GM23338 (cell line): ENCODE results near the gene DCAF5. TPM values are rescaled to one million over a fixed set of nuclear protein-coding genes. Genes with fewer than 3 reads are reported as not detected.

Experiments used
- ATAC-seq: fragments of 200-7000 bp; cut with Tn5 transposase; 3 replicates; pipeline ENCODE4 v1.9.1; 2020
- DNase-seq: peaks from one replicate; pipeline ENCODE4 v3.0.0-alpha.2; 2015; ENCODE audit warnings: low spot score
- H2AFZ ChIP-seq: fragments of 200-600 bp; sonication (generic); 2 replicates; pipeline ENCODE4 v1.8.0; 2016; ENCODE audit warnings: antibody characterized with exemption, mild to moderate bottlenecking, moderate library complexity
- H3F3A ChIP-seq: fragments of 200-600 bp; sonication (generic); replicated peaks from 2 replicates; pipeline ENCODE4 v1.8.0; 2017; ENCODE audit warnings: antibody characterized with exemption, mixed run types, low read depth
- H3K27ac ChIP-seq: fragments of 200-600 bp; sonication (generic); 2 replicates; pipeline ENCODE4 v1.6.1; 2016; ENCODE audit warnings: low read depth
- H3K27me3 ChIP-seq: fragments of 200-600 bp; sonication (generic); 2 replicates; pipeline ENCODE4 v1.8.0; 2016; ENCODE audit warnings: mild to moderate bottlenecking, mixed run types, moderate library complexity; ENCODE audit not compliant: insufficient read depth
- H3K36me3 ChIP-seq: fragments of 200-600 bp; sonication (generic); 2 replicates; pipeline ENCODE4 v1.8.0; 2016; ENCODE audit warnings: mild to moderate bottlenecking; ENCODE audit not compliant: insufficient read depth
- H3K4me1 ChIP-seq: fragments of 200-600 bp; sonication (generic); 2 replicates; pipeline ENCODE4 v1.8.0; 2016; ENCODE audit warnings: mild to moderate bottlenecking, moderate library complexity; ENCODE audit not compliant: insufficient read depth
- H3K4me2 ChIP-seq: fragments of 200-600 bp; sonication (generic); 2 replicates; pipeline ENCODE4 v1.7.1; 2017; ENCODE audit warnings: mixed run types
- H3K4me3 ChIP-seq: fragments of 200-600 bp; sonication (generic); 2 replicates; pipeline ENCODE4 v1.6.1; 2016; ENCODE audit warnings: mixed run types
- H3K79me2 ChIP-seq: fragments of 200-600 bp; sonication (generic); replicated peaks from 2 replicates; pipeline ENCODE4 v1.8.0; 2017; ENCODE audit warnings: mild to moderate bottlenecking; ENCODE audit not compliant: insufficient read depth
- H3K9me2 ChIP-seq: fragments of 200-600 bp; sonication (generic); 2 replicates; pipeline ENCODE4 v1.8.0; 2017; ENCODE audit not compliant: insufficient read depth
- H4K20me1 ChIP-seq: fragments of 200-600 bp; sonication (generic); replicated peaks from 2 replicates; pipeline ENCODE4 v1.8.0; 2017; ENCODE audit warnings: mild to moderate bottlenecking; ENCODE audit not compliant: insufficient read depth
- H3K27ac Mint-ChIP-seq: 2 replicates; pipeline ENCODE4 v1.8.0; 2020; ENCODE audit warnings: inconsistent platforms, mild to moderate bottlenecking, moderate library complexity, mixed read lengths
- H3K27me3 Mint-ChIP-seq: 3 replicates; pipeline ENCODE4 v1.8.0; 2022; ENCODE audit warnings: low read depth, mild to moderate bottlenecking, moderate library complexity, mixed read lengths, inconsistent platforms; ENCODE audit not compliant: insufficient read depth, poor library complexity
- H3K36me3 Mint-ChIP-seq: 3 replicates; pipeline ENCODE4 v1.8.0; 2021; ENCODE audit warnings: low read depth, mild to moderate bottlenecking, inconsistent platforms, moderate library complexity, mixed read lengths
- H3K4me1 Mint-ChIP-seq: 3 replicates; pipeline ENCODE4 v1.8.0; 2020; ENCODE audit warnings: mild to moderate bottlenecking, inconsistent platforms, mixed read lengths
- H3K4me3 Mint-ChIP-seq: 3 replicates; pipeline ENCODE4 v1.8.0; 2021; ENCODE audit warnings: moderate library complexity, mild to moderate bottlenecking, inconsistent platforms, mixed read lengths
- H3K9me3 Mint-ChIP-seq: 3 replicates; pipeline ENCODE4 v1.8.0; 2020; ENCODE audit warnings: moderate library complexity, mild to moderate bottlenecking, inconsistent platforms, mixed read lengths
- EZH2 ChIP-seq: fragments of 200-600 bp; sonication (generic); IDR thresholded peaks from one replicate; pipeline ENCODE4 v1.8.0; 2017; ENCODE audit warnings: antibody characterized with exemption, mild to moderate bottlenecking, low read depth; ENCODE audit not compliant: unreplicated experiment
- EZH2phosphoT487 ChIP-seq: fragments of 200-600 bp; sonication (generic); IDR thresholded peaks from one replicate; pipeline ENCODE4 v1.8.1; 2018; ENCODE audit warnings: antibody characterized with exemption; ENCODE audit not compliant: unreplicated experiment
- NANOG ChIP-seq: IDR thresholded peaks from 2 replicates; pipeline ENCODE4 v1.6.1; 2016; ENCODE audit warnings: antibody characterized with exemption, borderline replicate concordance
- POLR2AphosphoS5 ChIP-seq: IDR thresholded peaks from 2 replicates; pipeline ENCODE4 v1.6.1; 2016; ENCODE audit warnings: antibody characterized with exemption, low read depth
- STAT1 ChIP-seq: IDR thresholded peaks from one replicate; pipeline ENCODE4 v1.6.1; 2016; ENCODE audit warnings: antibody characterized with exemption; ENCODE audit not compliant: unreplicated experiment
- ZNF114 ChIP-seq: fragments of 250-450 bp; sonication (Bioruptor Pico); IDR thresholded peaks from 2 replicates; pipeline ENCODE4 v1.5.0; 2020; ENCODE audit warnings: mild to moderate bottlenecking, moderate library complexity
- ZNF331 ChIP-seq: fragments of 250-450 bp; sonication (Bioruptor Pico); IDR thresholded peaks from 2 replicates; pipeline ENCODE4 v1.5.0; 2020; ENCODE audit warnings: low read depth, mild to moderate bottlenecking, moderate library complexity
- polyA plus RNA-seq: library from polyadenylated mRNA; unstranded; fragments of >200 nt; fragmentation: Nextera tagmentation; extraction: Ambion mirVana; gene quantifications from 2 replicates; pipeline ENCODE4 v1.2.1, GENCODE V29; 2016
- total RNA-seq: library from RNA; depleted of rRNA; stranded (reverse); fragments of >200 nt; shearing (Covaris generic); gene quantifications from 2 replicates; pipeline ENCODE4 v1.2.3, GENCODE V29; 2014
- TF ChIP-seq, protein P1 (sequence below), 2 experiments: fragments of 200-600 bp in 1 of 2; sonication (generic) in 1 of 2; conservative IDR thresholded peaks; 2 replicates each; pipeline versions ENCODE4 v1.5.1 to v1.6.1; 2016 to 2017; ENCODE audit warnings: antibody characterized with exemption in 2 of 2, low read depth in 2 of 2, mild to moderate bottlenecking in 2 of 2, moderate library complexity in 1 of 2
- TF ChIP-seq, protein P2 (sequence below): IDR thresholded peaks from 2 replicates; pipeline ENCODE4 v1.6.1; 2016; ENCODE audit warnings: antibody characterized with exemption

Gene DCAF5
- total and polyA plus RNA-seq, 2 experiments from 2014 or later: 14.0 to 15.2 TPM

DNA sequence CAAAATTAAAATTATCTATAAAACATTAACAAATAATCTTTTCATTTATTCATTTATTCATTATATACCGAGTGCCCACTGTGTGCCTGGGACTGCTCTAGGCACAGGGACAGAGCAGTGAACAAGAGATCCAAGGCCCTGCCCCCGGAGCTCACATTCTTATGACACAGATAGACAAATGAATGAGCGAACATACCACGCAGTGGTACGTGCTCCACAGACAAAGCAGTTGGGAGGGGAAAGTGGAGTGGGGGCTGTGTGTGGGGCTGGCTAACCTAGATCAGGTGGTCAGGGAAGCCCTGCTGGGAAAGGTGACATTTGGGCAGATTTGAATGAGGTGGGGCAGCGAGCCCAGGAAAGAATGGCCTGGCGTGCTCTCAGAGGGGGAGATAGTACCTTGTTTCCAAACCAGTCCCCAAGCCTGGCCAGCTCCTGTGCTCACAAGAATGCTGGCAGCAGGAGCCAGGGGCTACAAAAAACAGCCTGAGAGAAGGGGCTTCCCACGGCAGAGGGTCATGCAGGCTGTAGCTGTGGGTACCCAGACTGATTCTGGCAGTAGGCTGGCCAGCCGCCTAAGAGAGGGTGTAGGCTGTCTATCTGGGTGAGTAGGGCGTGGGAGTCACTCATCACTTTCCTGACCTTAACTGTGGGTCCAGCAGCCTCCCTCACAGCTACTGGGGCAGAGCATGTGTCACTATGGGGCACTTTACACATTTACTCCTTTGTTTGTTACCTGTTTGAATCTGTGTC lies 116.0 kb downstream of the DCAF5 start:
- no peak for DNase-seq
- peaks cover 17% of the 10 kb centered on the region for H3K27me3 Mint-ChIP-seq
- H3K79me2 ChIP-seq: no peaks in the 10 kb centered on the region
- ATAC-seq: peak; percentile 13
- peak overlapping the region; percentile 50; the same call in 1 of the 2 replicates for H3K27ac Mint-ChIP-seq
- H3K4me3 ChIP-seq: no peak overlapping the region
- no peaks in the 10 kb centered on the region for H3K9me2 ChIP-seq
- H2AFZ ChIP-seq: 0 out of 2 replicates have a peak overlapping the region, but pooled peaks have one; percentile 52
- H3K4me3 Mint-ChIP-seq: no peak overlapping the region; the same call in 2 of the 3 replicates
- H3K9me3 Mint-ChIP-seq: no peaks in the 10 kb centered on the region
- H4K20me1 ChIP-seq: no peaks in the 10 kb centered on the region
- 0 out of 2 replicates have a peak, but pooled peaks cover 3% of the 10 kb centered on the region for H3F3A ChIP-seq
- peaks cover 45% of the 10 kb centered on the region for H3K4me1 Mint-ChIP-seq
- H3K4me2 ChIP-seq: peak overlapping the region; percentile 49; the same call in 1 of the 2 replicates
- no peak overlapping the region for H3K27ac ChIP-seq
- TF ChIP-seq ZNF114 (no peak), NANOG (no peak), EZH2phosphoT487 (no peak), EZH2 (no peak), POLR2AphosphoS5 (no peak), ZNF331 (CRISPR knock-in tag) (no peak), STAT1 (no peak)
- TF ChIP-seq, protein P1, sequence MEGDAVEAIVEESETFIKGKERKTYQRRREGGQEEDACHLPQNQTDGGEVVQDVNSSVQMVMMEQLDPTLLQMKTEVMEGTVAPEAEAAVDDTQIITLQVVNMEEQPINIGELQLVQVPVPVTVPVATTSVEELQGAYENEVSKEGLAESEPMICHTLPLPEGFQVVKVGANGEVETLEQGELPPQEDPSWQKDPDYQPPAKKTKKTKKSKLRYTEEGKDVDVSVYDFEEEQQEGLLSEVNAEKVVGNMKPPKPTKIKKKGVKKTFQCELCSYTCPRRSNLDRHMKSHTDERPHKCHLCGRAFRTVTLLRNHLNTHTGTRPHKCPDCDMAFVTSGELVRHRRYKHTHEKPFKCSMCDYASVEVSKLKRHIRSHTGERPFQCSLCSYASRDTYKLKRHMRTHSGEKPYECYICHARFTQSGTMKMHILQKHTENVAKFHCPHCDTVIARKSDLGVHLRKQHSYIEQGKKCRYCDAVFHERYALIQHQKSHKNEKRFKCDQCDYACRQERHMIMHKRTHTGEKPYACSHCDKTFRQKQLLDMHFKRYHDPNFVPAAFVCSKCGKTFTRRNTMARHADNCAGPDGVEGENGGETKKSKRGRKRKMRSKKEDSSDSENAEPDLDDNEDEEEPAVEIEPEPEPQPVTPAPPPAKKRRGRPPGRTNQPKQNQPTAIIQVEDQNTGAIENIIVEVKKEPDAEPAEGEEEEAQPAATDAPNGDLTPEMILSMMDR (conservative IDR thresholded peaks at IDR 0.05; ENCODE audit: low read depth in 2 of 2): no peak
- TF ChIP-seq, protein P2, sequence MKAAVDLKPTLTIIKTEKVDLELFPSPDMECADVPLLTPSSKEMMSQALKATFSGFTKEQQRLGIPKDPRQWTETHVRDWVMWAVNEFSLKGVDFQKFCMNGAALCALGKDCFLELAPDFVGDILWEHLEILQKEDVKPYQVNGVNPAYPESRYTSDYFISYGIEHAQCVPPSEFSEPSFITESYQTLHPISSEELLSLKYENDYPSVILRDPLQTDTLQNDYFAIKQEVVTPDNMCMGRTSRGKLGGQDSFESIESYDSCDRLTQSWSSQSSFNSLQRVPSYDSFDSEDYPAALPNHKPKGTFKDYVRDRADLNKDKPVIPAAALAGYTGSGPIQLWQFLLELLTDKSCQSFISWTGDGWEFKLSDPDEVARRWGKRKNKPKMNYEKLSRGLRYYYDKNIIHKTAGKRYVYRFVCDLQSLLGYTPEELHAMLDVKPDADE: no peak
- H3K4me1 ChIP-seq: peaks cover 19% of the 10 kb centered on the region
- no peaks in the 10 kb centered on the region for H3K27me3 ChIP-seq
- H3K36me3 ChIP-seq: no peaks in the 10 kb centered on the region
- no peaks in the 10 kb centered on the region for H3K36me3 Mint-ChIP-seq

DNA sequence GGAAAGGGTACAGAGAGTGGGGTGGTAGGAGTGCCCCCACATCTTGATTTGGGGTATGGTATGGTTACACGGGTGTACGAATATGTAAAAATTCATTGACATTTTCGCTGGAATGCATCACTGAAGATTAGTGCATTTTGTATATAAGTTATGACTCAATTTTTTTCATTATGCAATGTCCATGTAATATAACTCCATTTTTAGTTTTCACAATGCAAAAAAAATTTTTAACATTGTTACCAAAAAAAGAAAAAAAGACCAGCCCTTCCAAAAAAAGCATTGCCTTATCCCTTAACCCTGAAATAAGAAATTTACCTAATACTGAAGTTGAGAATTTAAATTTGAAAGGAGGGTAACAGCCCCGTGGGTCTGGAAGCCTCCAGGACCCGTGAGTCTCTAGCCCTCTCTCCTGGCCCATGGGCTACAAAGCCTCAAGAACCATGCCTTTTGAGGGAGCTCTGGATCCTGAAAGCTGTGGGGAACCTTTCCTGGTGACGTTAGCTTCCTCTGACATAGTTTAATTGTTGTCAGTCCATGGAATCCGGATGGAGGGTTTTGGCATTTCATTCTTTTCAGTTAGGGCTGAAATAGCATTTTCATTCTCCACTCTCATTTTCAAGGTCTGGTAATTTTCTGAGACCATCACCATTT lies 118.2 kb downstream of the DCAF5 start:
- H3K27me3 Mint-ChIP-seq: peaks cover 12% of the 10 kb centered on the region
- no peaks in the 10 kb centered on the region for H3K9me3 Mint-ChIP-seq
- Histone ChIP-seq H3K36me3 (no peaks in the 10 kb centered on the region), H3K4me3 (no peak overlapping the region), H3F3A (0 out of 2 replicates have a peak, but pooled peaks cover 3% of the 10 kb centered on the region), H3K79me2 (no peaks in the 10 kb centered on the region), H4K20me1 (no peaks in the 10 kb centered on the region), H3K9me2 (no peaks in the 10 kb centered on the region), H3K4me2 (no peak overlapping the region), H3K4me1 (peaks cover 19% of the 10 kb centered on the region), H3K27me3 (no peaks in the 10 kb centered on the region), H3K27ac (no peak overlapping the region), H2AFZ (no peak overlapping the region)
- peak; percentile 82 for ATAC-seq
- peaks cover 45% of the 10 kb centered on the region for H3K4me1 Mint-ChIP-seq
- H3K36me3 Mint-ChIP-seq: no peaks in the 10 kb centered on the region
- H3K4me3 Mint-ChIP-seq: no peak overlapping the region
- DNase-seq: peak; percentile 73
- H3K27ac Mint-ChIP-seq: no peak overlapping the region
- TF ChIP-seq, protein P1 (conservative IDR thresholded peaks at IDR 0.05; ENCODE audit: low read depth in 2 of 2): peak; percentile 44 to 68
